H1 (cell line): ENCODE results near the gene TMED8.

Source experiments
- EZH2 ChIP-seq: fragments of 200-600 bp; sonication (generic); IDR thresholded peaks from 2 replicates; pipeline ENCODE4 v1.7.1; 2012; ENCODE audit warnings: low read depth, mild to moderate bottlenecking, moderate library complexity, low read length, inconsistent platforms; ENCODE audit not compliant: severe bottlenecking
- NRF1 ChIP-seq: IDR thresholded peaks from 2 replicates; pipeline ENCODE4 v1.6.1; 2011; ENCODE audit warnings: mild to moderate bottlenecking, low read depth, low read length, improper control_type of control experiment
- POLR2AphosphoS5 ChIP-seq: IDR thresholded peaks from 2 replicates; pipeline ENCODE4 v1.6.1; 2011; ENCODE audit warnings: low read depth, low read length
- RFX5 ChIP-seq: IDR thresholded peaks from 2 replicates; pipeline ENCODE4 v1.6.1; 2011; ENCODE audit warnings: low read depth, low read length, improper control_type of control experiment, borderline replicate concordance
- SIX5 ChIP-seq: IDR thresholded peaks from 2 replicates; pipeline ENCODE4 v1.6.1; 2011; ENCODE audit warnings: mild to moderate bottlenecking, low read depth, low read length
- SP1 ChIP-seq: IDR thresholded peaks from 2 replicates; pipeline ENCODE4 v1.6.1; 2011; ENCODE audit warnings: low read depth, low read length
- TAF1 ChIP-seq: IDR thresholded peaks from 2 replicates; pipeline ENCODE4 v1.6.1; 2011; ENCODE audit warnings: mild to moderate bottlenecking, low read depth, low read length
- YY1 ChIP-seq: IDR thresholded peaks from 2 replicates; pipeline ENCODE4 v1.6.1; 2011; ENCODE audit warnings: low read depth, mild to moderate bottlenecking, low read length
- TF ChIP-seq, protein P1 (sequence below), 3 experiments: IDR thresholded peaks; 1 replicate in 2 of 3; 2 replicates in 1 of 3; pipeline versions ENCODE4 v1.5.1 to v1.6.1; 2011; ENCODE audit warnings: low read length in 3 of 3, mild to moderate bottlenecking in 3 of 3, inconsistent platforms in 2 of 3, low read depth in 1 of 3, moderate library complexity in 1 of 3; ENCODE audit not compliant: insufficient read depth in 1 of 3; ENCODE audit errors: control extremely low read depth in 1 of 3

DNA sequence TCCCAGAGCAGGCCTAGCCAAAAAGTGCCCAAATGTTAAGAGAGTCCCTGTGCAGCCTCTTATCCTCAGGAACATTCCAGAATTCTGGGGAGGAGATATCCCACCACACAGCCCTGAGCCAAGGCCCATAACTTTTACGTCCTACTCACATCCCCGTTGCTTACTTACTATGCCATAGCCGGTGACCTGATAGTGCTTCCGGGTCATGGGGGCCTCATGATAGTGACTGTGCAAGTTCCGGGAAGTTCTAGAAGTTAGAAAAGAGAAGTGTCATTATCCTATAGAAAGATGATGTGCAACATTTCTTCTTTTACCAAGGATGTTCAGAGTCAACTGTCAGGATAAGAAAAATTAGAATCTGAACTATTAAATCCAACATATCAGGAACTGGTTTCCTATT lies 90.3 kb downstream of the TMED8 start:
- TF ChIP-seq YY1 = no peak
- no peak for TF ChIP-seq SP1
- TF ChIP-seq SIX5 = no peak
- TF ChIP-seq, protein P1, sequence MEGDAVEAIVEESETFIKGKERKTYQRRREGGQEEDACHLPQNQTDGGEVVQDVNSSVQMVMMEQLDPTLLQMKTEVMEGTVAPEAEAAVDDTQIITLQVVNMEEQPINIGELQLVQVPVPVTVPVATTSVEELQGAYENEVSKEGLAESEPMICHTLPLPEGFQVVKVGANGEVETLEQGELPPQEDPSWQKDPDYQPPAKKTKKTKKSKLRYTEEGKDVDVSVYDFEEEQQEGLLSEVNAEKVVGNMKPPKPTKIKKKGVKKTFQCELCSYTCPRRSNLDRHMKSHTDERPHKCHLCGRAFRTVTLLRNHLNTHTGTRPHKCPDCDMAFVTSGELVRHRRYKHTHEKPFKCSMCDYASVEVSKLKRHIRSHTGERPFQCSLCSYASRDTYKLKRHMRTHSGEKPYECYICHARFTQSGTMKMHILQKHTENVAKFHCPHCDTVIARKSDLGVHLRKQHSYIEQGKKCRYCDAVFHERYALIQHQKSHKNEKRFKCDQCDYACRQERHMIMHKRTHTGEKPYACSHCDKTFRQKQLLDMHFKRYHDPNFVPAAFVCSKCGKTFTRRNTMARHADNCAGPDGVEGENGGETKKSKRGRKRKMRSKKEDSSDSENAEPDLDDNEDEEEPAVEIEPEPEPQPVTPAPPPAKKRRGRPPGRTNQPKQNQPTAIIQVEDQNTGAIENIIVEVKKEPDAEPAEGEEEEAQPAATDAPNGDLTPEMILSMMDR (IDR thresholded peaks at IDR 0.05; ENCODE audit: control extremely low read depth in 1 of 3, insufficient read depth in 1 of 3, low read depth in 1 of 3, low read length in 3 of 3) = no peak
- TF ChIP-seq NRF1 = no peak
- no peak for TF ChIP-seq TAF1
- TF ChIP-seq POLR2AphosphoS5 = no peak
- no peak for TF ChIP-seq RFX5
- TF ChIP-seq EZH2 = no peak
